Measurements from ENCODE around the gene AHSP.

The AHSP gene

DNA sequence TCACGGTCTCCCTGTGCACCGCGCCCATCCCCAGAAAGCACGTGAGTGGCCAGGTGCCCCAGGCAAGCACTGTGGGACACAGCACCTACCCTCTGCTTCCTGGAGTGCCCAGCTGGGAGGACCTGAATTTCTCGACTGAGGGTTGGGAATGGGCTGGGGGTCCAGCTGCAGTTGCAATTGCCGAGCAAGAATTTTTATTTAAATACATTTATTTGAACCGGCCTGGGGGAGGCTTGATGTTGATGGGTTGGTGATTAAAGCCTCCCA is 38.5 kb upstream of the AHSP start:
- no peak for DNase-seq (ENCODE audit: extremely low spot score)
- ChIA-PET POLR2A (no interaction called here), CTCF (no interaction called here)
- no peak for TF ChIP-seq FOXK2 (IDR thresholded peaks at IDR 0.05)
- TF ChIP-seq BHLHE40 (IDR thresholded peaks at IDR 0.05; ENCODE audit: borderline replicate concordance) = no peak
- TF ChIP-seq SP1 (IDR thresholded peaks at IDR 0.05) = no peak
- TF ChIP-seq, protein P1, sequence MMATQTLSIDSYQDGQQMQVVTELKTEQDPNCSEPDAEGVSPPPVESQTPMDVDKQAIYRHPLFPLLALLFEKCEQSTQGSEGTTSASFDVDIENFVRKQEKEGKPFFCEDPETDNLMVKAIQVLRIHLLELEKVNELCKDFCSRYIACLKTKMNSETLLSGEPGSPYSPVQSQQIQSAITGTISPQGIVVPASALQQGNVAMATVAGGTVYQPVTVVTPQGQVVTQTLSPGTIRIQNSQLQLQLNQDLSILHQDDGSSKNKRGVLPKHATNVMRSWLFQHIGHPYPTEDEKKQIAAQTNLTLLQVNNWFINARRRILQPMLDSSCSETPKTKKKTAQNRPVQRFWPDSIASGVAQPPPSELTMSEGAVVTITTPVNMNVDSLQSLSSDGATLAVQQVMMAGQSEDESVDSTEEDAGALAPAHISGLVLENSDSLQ (IDR thresholded peaks at IDR 0.05) = no peak
- no peak for TF ChIP-seq ZNF384 (IDR thresholded peaks at IDR 0.05)
- no peak for TF ChIP-seq FOXM1 (IDR thresholded peaks at IDR 0.05; ENCODE audit: borderline replicate concordance)
- TF ChIP-seq L3MBTL2 (conservative IDR thresholded peaks at IDR 0.05) = no peak
- no peak for TF ChIP-seq CTBP1 (IDR thresholded peaks at IDR 0.05; ENCODE audit: borderline replicate concordance)
- no peak for TF ChIP-seq ARNT (IDR thresholded peaks at IDR 0.05)
- TF ChIP-seq FOXA1 (IDR thresholded peaks at IDR 0.05) = no peak
- TF ChIP-seq TARDBP (IDR thresholded peaks at IDR 0.05) = no peak

DNA sequence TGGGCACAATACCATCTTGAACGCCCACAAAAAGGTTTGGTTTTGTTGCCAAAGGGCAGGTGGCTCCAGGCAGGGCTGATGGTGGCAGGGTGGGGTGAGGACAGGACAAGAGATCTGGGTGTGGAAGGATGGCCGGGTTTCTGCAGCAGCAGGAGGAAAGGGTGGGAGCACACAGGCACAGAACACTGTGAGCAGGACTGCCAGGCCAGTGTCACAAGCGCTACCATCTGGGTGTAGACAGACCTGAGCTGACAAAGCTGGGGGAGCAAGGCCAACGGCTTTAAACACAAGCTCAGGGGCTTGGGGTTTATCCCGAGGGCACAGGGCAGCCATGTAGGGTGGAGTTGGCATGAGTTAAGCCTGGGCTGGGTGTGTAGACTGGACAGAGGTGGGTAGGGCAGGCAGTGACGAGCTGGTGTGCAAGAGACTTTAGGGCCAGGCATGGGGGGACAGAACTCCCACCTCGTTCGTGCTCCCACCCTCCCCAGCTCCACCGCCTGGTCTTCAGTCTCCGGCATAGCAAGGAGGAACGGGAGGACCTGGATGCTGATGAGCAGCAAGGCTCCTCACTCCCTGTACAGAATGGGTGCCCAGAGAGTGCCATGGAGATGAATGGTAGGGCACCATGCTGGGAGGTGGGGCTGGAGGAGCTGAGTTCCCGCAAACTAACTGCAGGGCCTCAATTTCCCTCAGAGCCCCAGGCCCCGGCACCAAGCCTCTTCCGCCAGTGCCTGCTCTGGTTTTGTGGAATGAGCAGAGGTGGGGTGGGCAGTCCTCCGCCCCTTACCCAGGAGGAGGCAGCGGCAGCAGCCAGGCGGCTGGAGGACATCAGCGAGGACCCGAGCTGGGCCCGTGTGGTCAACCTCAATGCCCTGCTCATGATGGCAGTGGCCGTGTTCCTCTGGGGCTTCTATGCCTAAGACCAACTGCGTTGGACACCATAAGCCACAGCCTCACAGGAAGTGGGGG is 37.8 kb upstream of the AHSP start:
- TF ChIP-seq FOXM1 (IDR thresholded peaks at IDR 0.05; ENCODE audit: borderline replicate concordance) = no peak
- no peak for TF ChIP-seq SP1 (IDR thresholded peaks at IDR 0.05)
- no peak for TF ChIP-seq ARNT (IDR thresholded peaks at IDR 0.05)
- no peak for TF ChIP-seq CTBP1 (IDR thresholded peaks at IDR 0.05; ENCODE audit: borderline replicate concordance)
- TF ChIP-seq L3MBTL2 (conservative IDR thresholded peaks at IDR 0.05) = no peak
- TF ChIP-seq ELF4 (IDR thresholded peaks at IDR 0.05) = no peak
- no peak for TF ChIP-seq BHLHE40 (IDR thresholded peaks at IDR 0.05; ENCODE audit: borderline replicate concordance)
- TF ChIP-seq, protein P1 (IDR thresholded peaks at IDR 0.05) = no peak
- DNase-seq (ENCODE audit: extremely low spot score) = no peak
- CTCF ChIA-PET = no interaction called here
- POLR2A ChIA-PET = interaction anchor here (1.1 kb wide), 1 partner anchor 18 kb away, joined by 3 read pairs; the partner anchor contains the start of gene RUSF1

DNA sequence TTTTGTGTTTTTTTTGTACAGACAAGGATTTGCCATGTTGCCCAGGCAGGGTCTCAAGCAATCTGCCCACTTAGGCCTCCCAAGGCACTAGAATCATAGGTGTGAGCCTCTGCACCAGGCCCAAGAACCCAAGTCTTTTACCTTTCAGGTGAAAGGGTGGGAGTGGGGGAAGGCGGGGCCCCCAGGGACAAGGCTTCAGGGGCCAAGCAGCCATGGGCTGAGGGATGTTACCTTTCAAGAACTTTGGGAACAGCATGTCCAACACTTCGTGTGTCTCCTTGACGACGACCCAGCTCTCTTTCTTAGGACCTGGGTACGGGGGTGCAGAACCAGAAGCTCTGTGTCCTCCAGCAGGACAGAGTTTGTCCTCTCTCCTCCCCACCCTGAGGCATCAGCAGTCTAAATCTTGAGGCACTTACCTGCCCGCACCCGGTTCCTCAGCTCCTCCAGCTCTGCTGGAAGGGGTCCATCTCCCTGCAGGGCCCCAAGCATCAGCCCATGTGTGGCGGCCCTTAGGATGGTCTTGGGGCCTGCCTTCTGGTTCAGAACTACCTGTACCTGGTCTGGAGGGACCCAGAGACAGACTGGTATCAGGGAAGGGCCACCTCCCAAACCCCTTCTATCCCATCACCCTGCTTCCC is 35.8 kb upstream of the AHSP start:
- CTCF ChIA-PET = interaction anchor here (0.5 kb wide), 1 partner anchor 48 kb away, joined by 3 read pairs; no protein-coding TSS in a partner anchor
- no peak for TF ChIP-seq ZNF384 (IDR thresholded peaks at IDR 0.05)
- no peak for TF ChIP-seq BHLHE40 (IDR thresholded peaks at IDR 0.05; ENCODE audit: borderline replicate concordance)
- TF ChIP-seq CTBP1 (IDR thresholded peaks at IDR 0.05; ENCODE audit: borderline replicate concordance) = no peak
- no peak for TF ChIP-seq ARNT (IDR thresholded peaks at IDR 0.05)
- TF ChIP-seq, protein P1 (IDR thresholded peaks at IDR 0.05) = no peak
- TF ChIP-seq L3MBTL2 (conservative IDR thresholded peaks at IDR 0.05) = no peak
- TF ChIP-seq FOXA1 (IDR thresholded peaks at IDR 0.05) = no peak
- TF ChIP-seq FOXM1 (IDR thresholded peaks at IDR 0.05; ENCODE audit: borderline replicate concordance) = no peak
- no peak for TF ChIP-seq TARDBP (IDR thresholded peaks at IDR 0.05)
- TF ChIP-seq SP1 (IDR thresholded peaks at IDR 0.05) = no peak
- no peak for TF ChIP-seq SUZ12 (IDR thresholded peaks at IDR 0.05)
- no peak for TF ChIP-seq ELF4 (IDR thresholded peaks at IDR 0.05)
- TF ChIP-seq FOXK2 (IDR thresholded peaks at IDR 0.05) = no peak
- no peak for TF ChIP-seq HDGF (IDR thresholded peaks at IDR 0.05; ENCODE audit: borderline replicate concordance)
- no peak for TF ChIP-seq NFRKB (IDR thresholded peaks at IDR 0.05)
- no peak for TF ChIP-seq LEF1 (IDR thresholded peaks at IDR 0.05; ENCODE audit: borderline replicate concordance)
- POLR2A ChIA-PET = no interaction called here
- no peak for DNase-seq (ENCODE audit: extremely low spot score)

DNA sequence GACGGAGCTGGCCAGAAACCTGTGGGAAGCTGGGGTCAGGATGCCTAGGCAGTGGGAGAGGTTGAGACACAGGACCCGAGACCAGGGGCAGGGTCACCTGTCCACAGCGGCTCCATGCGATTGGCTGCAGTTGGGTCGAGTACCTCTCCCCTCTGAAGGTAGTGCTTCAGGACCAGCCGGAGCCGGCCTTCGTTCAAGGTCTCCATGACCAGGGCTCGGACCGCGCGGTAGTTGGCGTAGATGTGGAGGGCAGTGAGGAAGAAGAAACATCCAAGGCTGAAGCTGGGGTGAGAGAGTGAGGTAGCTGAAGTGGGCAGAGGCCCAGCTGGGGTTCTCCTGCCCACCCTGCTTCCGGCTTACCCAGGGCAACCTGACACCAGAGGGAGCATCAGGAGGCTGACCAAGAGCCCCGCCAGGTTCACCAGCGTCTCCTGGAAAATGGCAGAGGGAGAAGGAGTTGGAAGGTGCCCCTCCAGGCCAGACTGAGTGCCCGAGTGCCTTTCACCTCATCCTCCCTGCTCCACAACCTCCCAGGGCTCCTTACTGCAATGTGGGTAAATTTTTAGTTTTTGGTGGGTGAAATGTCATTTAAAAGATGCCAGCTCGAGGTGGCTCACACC is 34.1 kb upstream of the AHSP start:
- no peak for DNase-seq (ENCODE audit: extremely low spot score)
- POLR2A ChIA-PET = interaction anchor here (1.0 kb wide), 1 partner anchor 15 kb away, joined by 4 read pairs; the partner anchor contains the start of gene RUSF1
- CTCF ChIA-PET = no interaction called here
- TF ChIP-seq FOXK2 (IDR thresholded peaks at IDR 0.05) (no peak), SUZ12 (IDR thresholded peaks at IDR 0.05) (no peak), ELF4 (IDR thresholded peaks at IDR 0.05) (no peak), FOXA1 (IDR thresholded peaks at IDR 0.05) (no peak), NFRKB (IDR thresholded peaks at IDR 0.05) (no peak), LEF1 (IDR thresholded peaks at IDR 0.05; ENCODE audit: borderline replicate concordance) (no peak), ARNT (IDR thresholded peaks at IDR 0.05) (no peak), FOXM1 (IDR thresholded peaks at IDR 0.05; ENCODE audit: borderline replicate concordance) (no peak)
- TF ChIP-seq, protein P1 (IDR thresholded peaks at IDR 0.05) = no peak

DNA sequence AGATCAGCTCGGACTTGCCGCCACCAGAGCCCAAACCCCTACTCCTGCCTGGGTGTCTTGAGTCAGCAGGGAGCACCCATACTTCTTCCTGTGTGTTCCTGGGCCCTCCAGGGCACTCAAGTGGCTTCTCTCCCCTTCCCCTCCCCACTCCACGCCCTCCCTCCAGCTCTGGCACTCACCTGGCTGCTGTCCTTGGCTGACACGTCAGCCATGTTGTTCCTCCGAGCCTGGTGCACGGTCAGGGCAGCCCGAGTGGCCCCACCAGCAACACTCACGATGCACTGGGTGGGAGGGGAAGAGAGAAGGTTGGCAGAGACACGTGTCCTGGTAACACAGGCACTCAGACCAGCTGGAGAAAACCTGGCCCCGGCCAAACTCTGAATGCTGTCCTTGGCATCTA is 31.0 kb upstream of the AHSP start:
- TF ChIP-seq, protein P1 (IDR thresholded peaks at IDR 0.05) = no peak
- no peak for TF ChIP-seq ARNT (IDR thresholded peaks at IDR 0.05)
- no peak for TF ChIP-seq HDGF (IDR thresholded peaks at IDR 0.05; ENCODE audit: borderline replicate concordance)
- no peak for TF ChIP-seq TARDBP (IDR thresholded peaks at IDR 0.05)
- no peak for TF ChIP-seq SUZ12 (IDR thresholded peaks at IDR 0.05)
- no peak for TF ChIP-seq L3MBTL2 (conservative IDR thresholded peaks at IDR 0.05)
- no peak for TF ChIP-seq LEF1 (IDR thresholded peaks at IDR 0.05; ENCODE audit: borderline replicate concordance)
- TF ChIP-seq BHLHE40 (IDR thresholded peaks at IDR 0.05; ENCODE audit: borderline replicate concordance) = no peak
- no peak for TF ChIP-seq NFRKB (IDR thresholded peaks at IDR 0.05)
- TF ChIP-seq CTBP1 (IDR thresholded peaks at IDR 0.05; ENCODE audit: borderline replicate concordance) = no peak
- TF ChIP-seq SP1 (IDR thresholded peaks at IDR 0.05) = no peak
- TF ChIP-seq ELF4 (IDR thresholded peaks at IDR 0.05) = no peak
- no peak for TF ChIP-seq FOXK2 (IDR thresholded peaks at IDR 0.05)
- no peak for TF ChIP-seq FOXM1 (IDR thresholded peaks at IDR 0.05; ENCODE audit: borderline replicate concordance)
- no peak for TF ChIP-seq ZNF384 (IDR thresholded peaks at IDR 0.05)
- no peak for TF ChIP-seq FOXA1 (IDR thresholded peaks at IDR 0.05)
- POLR2A ChIA-PET = interaction anchor here (0.8 kb wide), 1 partner anchor 11 kb away, joined by 3 read pairs; the partner anchor contains the start of gene RUSF1
- DNase-seq (ENCODE audit: extremely low spot score) = no peak
- CTCF ChIA-PET = no interaction called here
